Measurements from ENCODE around the gene NUDT3. TPM values are rescaled to one million over a fixed set of nuclear protein-coding genes. Genes with fewer than 3 reads are reported as not detected.

Gene NUDT3
- total and polyA plus RNA-seq, 9 of the 15 experiments (the other 6 are each of a cell fraction or from before 2014, with no cell fraction given), result 5.4 to 81.2 (median 56.4) TPM

DNA sequence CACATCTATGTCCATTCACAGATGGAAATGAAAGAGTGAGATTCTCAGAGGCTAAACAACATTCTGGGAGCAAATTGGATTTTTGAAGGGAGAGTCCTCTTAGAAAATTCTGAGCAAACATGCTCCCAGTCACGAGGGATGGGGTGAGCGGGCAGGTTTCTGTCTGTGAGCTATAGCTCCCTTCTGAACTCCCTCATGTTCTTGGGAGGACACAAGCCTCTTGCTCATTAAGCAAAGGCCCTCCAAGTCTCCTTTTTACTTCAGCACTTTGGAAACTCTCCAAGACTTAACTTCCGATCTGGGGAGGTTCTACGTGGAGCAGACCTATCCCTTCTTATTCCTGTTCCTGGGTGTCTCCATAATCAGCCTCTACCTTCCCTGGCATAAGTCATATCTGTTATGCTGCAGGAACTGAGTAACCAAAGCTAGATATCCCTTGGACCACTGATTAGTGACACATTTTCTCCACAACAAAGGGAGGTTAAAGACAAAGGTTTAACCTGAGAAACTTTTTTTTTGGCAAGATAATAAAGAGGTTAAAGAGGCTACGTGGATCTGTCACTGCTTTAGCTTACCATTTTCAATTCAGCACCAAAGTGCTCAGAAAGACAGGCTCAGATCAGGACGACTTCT is 110.7 kb downstream of the NUDT3 start (continued):
- TF ChIP-seq, protein P1, sequence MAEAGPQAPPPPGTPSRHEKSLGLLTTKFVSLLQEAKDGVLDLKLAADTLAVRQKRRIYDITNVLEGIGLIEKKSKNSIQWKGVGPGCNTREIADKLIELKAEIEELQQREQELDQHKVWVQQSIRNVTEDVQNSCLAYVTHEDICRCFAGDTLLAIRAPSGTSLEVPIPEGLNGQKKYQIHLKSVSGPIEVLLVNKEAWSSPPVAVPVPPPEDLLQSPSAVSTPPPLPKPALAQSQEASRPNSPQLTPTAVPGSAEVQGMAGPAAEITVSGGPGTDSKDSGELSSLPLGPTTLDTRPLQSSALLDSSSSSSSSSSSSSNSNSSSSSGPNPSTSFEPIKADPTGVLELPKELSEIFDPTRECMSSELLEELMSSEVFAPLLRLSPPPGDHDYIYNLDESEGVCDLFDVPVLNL (CRISPR knock-in tag; IDR thresholded peaks at IDR 0.05; ENCODE audit: low read depth), result no peak
- TF ChIP-seq RAD21 (CRISPR knock-in tag; conservative IDR thresholded peaks at IDR 0.05 in 1 of 2, IDR thresholded peaks at IDR 0.05 in 1 of 2), result 0 out of 4 replicates have a peak, but pooled peaks of 1 of the 2 experiments have one; percentile 23
- peak; percentile 96 for TF ChIP-seq FOSL1 (tag; conservative IDR thresholded peaks at IDR 0.05)
- TF ChIP-seq GATAD2B (IDR thresholded peaks at IDR 0.05; ENCODE audit: borderline replicate concordance), result peak; percentile 83
- no peak for TF ChIP-seq ETV6 (IDR thresholded peaks at IDR 0.05; ENCODE audit: borderline replicate concordance in 1 of 2, low read depth in 2 of 2, low read length in 1 of 2)
- TF ChIP-seq ETV6 (CRISPR knock-in tag; IDR thresholded peaks at IDR 0.05; ENCODE audit: borderline replicate concordance), result no peak
- TF ChIP-seq TEAD4 (IDR thresholded peaks at IDR 0.05; ENCODE audit: low read length), result peak; percentile 98
- TF ChIP-seq TEAD4 (CRISPR knock-in tag; IDR thresholded peaks at IDR 0.05; ENCODE audit: borderline replicate concordance), result no peak
- TF ChIP-seq PML (IDR thresholded peaks at IDR 0.05; ENCODE audit: low read length), result peak; percentile 95
- TF ChIP-seq ATF4 (CRISPR knock-in tag; IDR thresholded peaks at IDR 0.05), result no peak
- TF ChIP-seq NFE2 (IDR thresholded peaks at IDR 0.05; ENCODE audit: low read depth), result 0 out of 2 replicates have a peak, but pooled peaks have one; percentile 44
- TF ChIP-seq ZNF77 (CRISPR knock-in tag; IDR thresholded peaks at IDR 0.05), result no peak
- TF ChIP-seq ZEB2 (IDR thresholded peaks at IDR 0.05), result peak; percentile 94
- no peak for TF ChIP-seq ZNF146 (CRISPR knock-in tag; IDR thresholded peaks at IDR 0.05; ENCODE audit: unreplicated experiment)
- TF ChIP-seq, protein P2, sequence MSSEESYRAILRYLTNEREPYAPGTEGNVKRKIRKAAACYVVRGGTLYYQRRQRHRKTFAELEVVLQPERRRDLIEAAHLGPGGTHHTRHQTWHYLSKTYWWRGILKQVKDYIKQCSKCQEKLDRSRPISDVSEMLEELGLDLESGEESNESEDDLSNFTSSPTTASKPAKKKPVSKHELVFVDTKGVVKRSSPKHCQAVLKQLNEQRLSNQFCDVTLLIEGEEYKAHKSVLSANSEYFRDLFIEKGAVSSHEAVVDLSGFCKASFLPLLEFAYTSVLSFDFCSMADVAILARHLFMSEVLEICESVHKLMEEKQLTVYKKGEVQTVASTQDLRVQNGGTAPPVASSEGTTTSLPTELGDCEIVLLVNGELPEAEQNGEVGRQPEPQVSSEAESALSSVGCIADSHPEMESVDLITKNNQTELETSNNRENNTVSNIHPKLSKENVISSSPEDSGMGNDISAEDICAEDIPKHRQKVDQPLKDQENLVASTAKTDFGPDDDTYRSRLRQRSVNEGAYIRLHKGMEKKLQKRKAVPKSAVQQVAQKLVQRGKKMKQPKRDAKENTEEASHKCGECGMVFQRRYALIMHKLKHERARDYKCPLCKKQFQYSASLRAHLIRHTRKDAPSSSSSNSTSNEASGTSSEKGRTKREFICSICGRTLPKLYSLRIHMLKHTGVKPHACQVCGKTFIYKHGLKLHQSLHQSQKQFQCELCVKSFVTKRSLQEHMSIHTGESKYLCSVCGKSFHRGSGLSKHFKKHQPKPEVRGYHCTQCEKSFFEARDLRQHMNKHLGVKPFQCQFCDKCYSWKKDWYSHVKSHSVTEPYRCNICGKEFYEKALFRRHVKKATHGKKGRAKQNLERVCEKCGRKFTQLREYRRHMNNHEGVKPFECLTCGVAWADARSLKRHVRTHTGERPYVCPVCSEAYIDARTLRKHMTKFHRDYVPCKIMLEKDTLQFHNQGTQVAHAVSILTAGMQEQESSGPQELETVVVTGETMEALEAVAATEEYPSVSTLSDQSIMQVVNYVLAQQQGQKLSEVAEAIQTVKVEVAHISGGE (CRISPR knock-in tag; IDR thresholded peaks at IDR 0.05), result peak in 1 of 3 experiments; percentile 67; a peak in 2 of 6 replicates
- no peak for TF ChIP-seq FOXJ3 (CRISPR knock-in tag; IDR thresholded peaks at IDR 0.05)
- TF ChIP-seq MBD1 (CRISPR knock-in tag; IDR thresholded peaks at IDR 0.05), result no peak
- TF ChIP-seq BRF1 (IDR thresholded peaks at IDR 0.05; ENCODE audit: borderline replicate concordance, extremely low read depth, insufficient read length), result no peak
- peak; percentile 19; the same call in 1 of the 2 replicates for TF ChIP-seq TOE1 (IDR thresholded peaks at IDR 0.05; ENCODE audit: borderline replicate concordance)
- no peak for TF ChIP-seq TOE1 (CRISPR knock-in tag; IDR thresholded peaks at IDR 0.05; ENCODE audit: borderline replicate concordance, low read depth)
- TF ChIP-seq SREBF1 (IDR thresholded peaks at IDR 0.05; ENCODE audit: borderline replicate concordance, low read depth, low read length), result no peak
